H9 (cell line): ENCODE measurements around the gene DNAJB5. TPM values are rescaled to one million over a fixed set of nuclear protein-coding genes. Genes with fewer than 3 reads are reported as not detected.

ENCODE experiments used
- DNase-seq: peaks from one replicate; pipeline ENCODE4 v3.0.0-alpha.2; 2017
- H2AFZ ChIP-seq: one replicate; pipeline ENCODE4 v1.6.1; 2013; ENCODE audit warnings: mild to moderate bottlenecking, low read length, control low read depth, moderate library complexity
- H2AK5ac ChIP-seq: 2 replicates; pipeline ENCODE4 v1.6.1; 2013; ENCODE audit warnings: low read length, control low read depth, mixed read lengths; ENCODE audit not compliant: insufficient read length
- H2BK120ac ChIP-seq: one replicate; pipeline ENCODE4 v1.6.1; 2013; ENCODE audit warnings: low read depth, mild to moderate bottlenecking, low read length, control low read depth, inconsistent platforms; ENCODE audit not compliant: poor library complexity, severe bottlenecking
- H2BK12ac ChIP-seq: 2 replicates; pipeline ENCODE4 v1.6.1; 2013; ENCODE audit warnings: low read length, control low read depth, mixed read lengths, low read depth; ENCODE audit not compliant: insufficient read length
- H2BK15ac ChIP-seq: 2 replicates; pipeline ENCODE4 v1.6.1; 2013; ENCODE audit warnings: low read depth, low read length, control low read depth
- H2BK20ac ChIP-seq: one replicate; pipeline ENCODE4 v1.6.1; 2013; ENCODE audit warnings: low read depth, mild to moderate bottlenecking, low read length, control low read depth, inconsistent platforms; ENCODE audit not compliant: poor library complexity, severe bottlenecking
- H2BK5ac ChIP-seq: 2 replicates; pipeline ENCODE4 v1.6.1; 2013; ENCODE audit warnings: low read length, control low read depth, mixed read lengths; ENCODE audit not compliant: insufficient read length
- H3K14ac ChIP-seq: 2 replicates; pipeline ENCODE4 v1.6.1; 2013; ENCODE audit warnings: low read length, control low read depth; ENCODE audit not compliant: insufficient read depth
- H3K18ac ChIP-seq: 2 replicates; pipeline ENCODE4 v1.6.1; 2013; ENCODE audit warnings: low read depth, mild to moderate bottlenecking, mixed read lengths, low read length, control low read depth; ENCODE audit not compliant: insufficient read length
- H3K23ac ChIP-seq: 2 replicates; pipeline ENCODE4 v1.6.1; 2013; ENCODE audit warnings: low read length, control low read depth, mixed read lengths, low read depth; ENCODE audit not compliant: insufficient read length
- H3K23me2 ChIP-seq: 2 replicates; pipeline ENCODE4 v1.6.1; 2013; ENCODE audit warnings: low read depth, mild to moderate bottlenecking, mixed read lengths, low read length, control low read depth; ENCODE audit not compliant: insufficient read length, poor library complexity, severe bottlenecking
- H3K27ac ChIP-seq: 2 replicates; pipeline ENCODE4 v1.5.1; 2013; ENCODE audit warnings: low read length, control low read depth, mixed read lengths, low read depth; ENCODE audit not compliant: insufficient read length
- H3K27me3 ChIP-seq: 2 replicates; pipeline ENCODE4 v1.6.1; 2013; ENCODE audit warnings: low read length, control low read depth, inconsistent platforms; ENCODE audit not compliant: insufficient read depth
- H3K4ac ChIP-seq: 2 replicates; pipeline ENCODE4 v1.6.1; 2013; ENCODE audit warnings: low read depth, mild to moderate bottlenecking, control low read depth, inconsistent platforms, low read length, moderate library complexity
- H3K4me1 ChIP-seq: 2 replicates; pipeline ENCODE4 v1.6.1; 2013; ENCODE audit warnings: low read length, control low read depth, inconsistent platforms; ENCODE audit not compliant: insufficient read depth
- H3K4me2 ChIP-seq: 2 replicates; pipeline ENCODE4 v1.6.1; 2013; ENCODE audit warnings: low read length, control low read depth, mixed read lengths; ENCODE audit not compliant: insufficient read length, insufficient read depth
- H3K56ac ChIP-seq: 2 replicates; pipeline ENCODE4 v1.6.1; 2013; ENCODE audit warnings: low read depth, mild to moderate bottlenecking, mixed read lengths, low read length, control low read depth; ENCODE audit not compliant: insufficient read length
- H3K79me1 ChIP-seq: 2 replicates; pipeline ENCODE4 v1.6.1; 2013; ENCODE audit warnings: low read depth, mild to moderate bottlenecking, moderate library complexity, low read length, control low read depth, inconsistent platforms; ENCODE audit not compliant: insufficient read depth, poor library complexity, severe bottlenecking
- H3K79me2 ChIP-seq: 2 replicates; pipeline ENCODE4 v1.6.1; 2013; ENCODE audit warnings: low read length, control low read depth, inconsistent platforms; ENCODE audit not compliant: insufficient read depth
- H3K9ac ChIP-seq: 2 replicates; pipeline ENCODE4 v1.6.1; 2013; ENCODE audit warnings: low read length, control low read depth, mixed read lengths; ENCODE audit not compliant: insufficient read length; ENCODE audit errors: extremely low read depth
- H3K9me3 ChIP-seq: one replicate; pipeline ENCODE4 v1.6.1; 2013; ENCODE audit warnings: low read depth, low read length, inconsistent platforms; ENCODE audit not compliant: control insufficient read depth
- H3T11ph ChIP-seq: one replicate; pipeline ENCODE4 v1.6.1; 2013; ENCODE audit warnings: mild to moderate bottlenecking, low read length, control low read depth, inconsistent platforms
- H4K20me1 ChIP-seq: one replicate; pipeline ENCODE4 v1.6.1; 2013; ENCODE audit not compliant: control insufficient read depth, insufficient read length, insufficient read depth
- H4K5ac ChIP-seq: 2 replicates; pipeline ENCODE4 v1.6.1; 2013; ENCODE audit warnings: low read depth, mild to moderate bottlenecking, mixed read lengths, low read length, control low read depth; ENCODE audit not compliant: insufficient read length
- H4K8ac ChIP-seq: replicated peaks from 2 replicates; pipeline ENCODE4 v1.6.1; 2013; ENCODE audit warnings: low read length, control low read depth, mixed read lengths, low read depth; ENCODE audit not compliant: insufficient read length
- H4K91ac ChIP-seq: 2 replicates; pipeline ENCODE4 v1.6.1; 2013; ENCODE audit warnings: low read depth, mild to moderate bottlenecking, moderate library complexity, mixed read lengths, low read length, control low read depth; ENCODE audit not compliant: insufficient read length
- H3K27ac Mint-ChIP-seq, 3 experiments: 2 replicates in 2 of 3; 3 replicates in 1 of 3; pipeline ENCODE4 v1.8.0; 2020 to 2021; ENCODE audit warnings: mixed read lengths in 3 of 3, mild to moderate bottlenecking in 1 of 3, moderate library complexity in 1 of 3
- H3K27me3 Mint-ChIP-seq: 2 replicates; pipeline ENCODE4 v1.8.0; 2021; ENCODE audit warnings: low read depth, mild to moderate bottlenecking, moderate library complexity, mixed read lengths
- H3K36me3 Mint-ChIP-seq, 3 experiments: 2 replicates in 2 of 3; 3 replicates in 1 of 3; pipeline ENCODE4 v1.8.0; 2020 to 2021; ENCODE audit warnings: low read depth in 3 of 3, mixed read lengths in 3 of 3; ENCODE audit not compliant: insufficient read depth in 1 of 3
- H3K4me1 Mint-ChIP-seq, 2 experiments: 2 replicates each; pipeline ENCODE4 v1.8.0; 2020; ENCODE audit warnings: mixed read lengths in 2 of 2
- H3K4me3 Mint-ChIP-seq, 2 experiments: 2 replicates in 1 of 2; 3 replicates in 1 of 2; pipeline ENCODE4 v1.8.0; 2020 to 2021; ENCODE audit warnings: mild to moderate bottlenecking in 2 of 2, mixed read lengths in 2 of 2, moderate library complexity in 1 of 2
- H3K9me3 Mint-ChIP-seq, 2 experiments: 2 replicates in 1 of 2; 3 replicates in 1 of 2; pipeline ENCODE4 v1.8.0; 2020; ENCODE audit warnings: mild to moderate bottlenecking in 2 of 2, mixed read lengths in 2 of 2, moderate library complexity in 1 of 2
- CTCF ChIP-seq: fragments of 200-600 bp; sonication (generic); conservative IDR thresholded peaks from 3 replicates; pipeline ENCODE4 v1.8.0; 2021; ENCODE audit warnings: antibody characterized with exemption, mild to moderate bottlenecking
- WGBS: extraction: QIAGEN DNeasy Blood & Tissue Kit; methylation state at CpG from one replicate; pipeline ENCODE4 v1.1.7; 2013; ENCODE audit warnings: missing lambda C conversion rate, low lambda C conversion rate, mixed read lengths; ENCODE audit not compliant: insufficient read length; ENCODE audit errors: extremely low coverage; 5-methylcytosine and 5-hydroxymethylcytosine counted together
- total RNA-seq: library from RNA; stranded (reverse); gene quantifications from 2 replicates; pipeline ENCODE4 v1.2.1, GENCODE V29; 2021

Gene DNAJB5
- total RNA-seq, 1 experiment from 2014 or later, result 38.9 TPM

- Histone ChIP-seq H3K23me2 (no peaks in the 10 kb centered on the region), H3T11ph (no peak overlapping the region), H3K9ac (no peak overlapping the region), H4K5ac (no peak overlapping the region), H3K79me1 (no peaks in the 10 kb centered on the region), H2AFZ (no peak overlapping the region), H2BK15ac (no peak overlapping the region), H3K18ac (no peak overlapping the region), H2BK5ac (no peak overlapping the region), H3K23ac (no peak overlapping the region), H3K4ac (no peak overlapping the region), H3K14ac (no peak overlapping the region), H3K4me1 (peaks cover 8% of the 10 kb centered on the region; the same call in 1 of the 2 replicates), H2BK20ac (no peak overlapping the region), H3K56ac (no peak overlapping the region), H2AK5ac (no peak overlapping the region), H4K8ac (no peak overlapping the region), H3K9me3 (no peaks in the 10 kb centered on the region), H3K27ac (no peak overlapping the region), H4K91ac (no peak overlapping the region), H3K4me2 (no peak overlapping the region), H2BK12ac (no peak overlapping the region), H4K20me1 (no peaks in the 10 kb centered on the region), H3K79me2 (no peaks in the 10 kb centered on the region), H2BK120ac (no peak overlapping the region), H3K27me3 (no peaks in the 10 kb centered on the region)
- Mint-ChIP-seq H3K36me3 (peaks cover 28 to 45% (median 39%) of the 10 kb centered on the region in 3 experiments), H3K27me3 (peaks cover 2% of the 10 kb centered on the region; the same call in 1 of the 2 replicates), H3K9me3 (no peaks in the 10 kb centered on the region), H3K4me3 (no peak overlapping the region), H3K27ac (peak overlapping the region in 1 of 3 experiments; percentile 76; a peak in 3 of 7 replicates), H3K4me1 (peaks cover 39 to 42% of the 10 kb centered on the region in 2 experiments)
- no peak for DNase-seq
- no peak for TF ChIP-seq CTCF
- WGBS, result no CpG with 5 or more reads among the region's 3 CpGs
Observed at GRCh38 chr9:34998266-34998665, 8.7 kb downstream of the DNAJB5 start.
